IMR-90 (cell line): ENCODE data around the gene SIK3. TPM values are rescaled to one million over a fixed set of nuclear protein-coding genes. Genes with fewer than 3 reads are reported as not detected.

Experiments
- ATAC-seq: fragments of 200-7000 bp; cut with Tn5 transposase; 2 replicates; pipeline ENCODE4 v1.9.1; 2020; ENCODE audit warnings: low read depth, mild to moderate bottlenecking, moderate library complexity
- BruUV-seq: library from RNA; stranded (reverse); fragments of 400-500 nt; replicated peaks from 2 replicates; lab custom pipeline; 2021; lab: Mats Ljungman, UMichigan
- CTCF ChIA-PET: fragments of 300-600 bp; formaldehyde crosslinking; extraction: SDS; loops from one replicate; lab custom pipeline; 2021; ENCODE audit warnings: antibody characterized with exemption; lab: Yijun Ruan, JAX
- POLR2A ChIA-PET: fragments of 300-600 bp; sonication (Branson Sonifier 250); formaldehyde crosslinking; loops from one replicate; lab custom pipeline; 2022; ENCODE audit warnings: antibody characterized with exemption; ENCODE audit not compliant: unreplicated experiment; lab: Charles Lee
- DNase-seq: peaks from one replicate; pipeline ENCODE4 v3.0.0; 2013
- H2AFZ ChIP-seq: replicated peaks from 2 replicates; pipeline ENCODE3; 2013; ENCODE audit warnings: low read length, mild to moderate bottlenecking; ENCODE audit not compliant: poor library complexity
- H2AK5ac ChIP-seq: 2 replicates; pipeline ENCODE4 v1.6.1; 2013; ENCODE audit warnings: low read depth, low read length, inconsistent platforms
- H2AK9ac ChIP-seq: replicated peaks from 2 replicates; pipeline ENCODE3; 2013; ENCODE audit warnings: mild to moderate bottlenecking, low read depth, low read length, moderate library complexity; ENCODE audit not compliant: poor library complexity
- H2BK120ac ChIP-seq: 2 replicates; pipeline ENCODE4 v1.6.1; 2013; ENCODE audit warnings: low read depth, low read length, inconsistent platforms
- H2BK15ac ChIP-seq: 3 replicates; pipeline ENCODE4 v1.6.1; 2013; ENCODE audit warnings: low read depth, low read length, inconsistent platforms
- H2BK20ac ChIP-seq: 2 replicates; pipeline ENCODE4 v1.6.1; 2013; ENCODE audit warnings: low read depth, mild to moderate bottlenecking, inconsistent platforms, low read length, moderate library complexity
- H2BK5ac ChIP-seq: 2 replicates; pipeline ENCODE4 v1.6.1; 2013; ENCODE audit warnings: mild to moderate bottlenecking, low read depth, low read length, inconsistent platforms; ENCODE audit not compliant: poor library complexity, severe bottlenecking
- H3K14ac ChIP-seq: replicated peaks from 2 replicates; pipeline ENCODE4 v1.6.1; 2013; ENCODE audit warnings: low read depth, low read length, inconsistent platforms
- H3K18ac ChIP-seq: 2 replicates; pipeline ENCODE4 v1.6.1; 2013; ENCODE audit warnings: low read depth, low read length, control low read depth
- H3K23ac ChIP-seq: 2 replicates; pipeline ENCODE4 v1.6.1; 2013; ENCODE audit warnings: low read depth, low read length, inconsistent platforms
- H3K27ac ChIP-seq: 2 replicates; pipeline ENCODE4 v1.5.1; 2013; ENCODE audit warnings: mild to moderate bottlenecking, control low read depth, low read length; ENCODE audit not compliant: insufficient read depth
- H3K27me3 ChIP-seq: 2 replicates; pipeline ENCODE4 v1.6.1; 2013; ENCODE audit warnings: low read length; ENCODE audit not compliant: control insufficient read depth, insufficient read depth
- H3K36me3 ChIP-seq: 2 replicates; pipeline ENCODE4 v1.6.1; 2013; ENCODE audit warnings: low read length, mixed read lengths; ENCODE audit not compliant: control insufficient read depth, insufficient read depth
- H3K4ac ChIP-seq: 2 replicates; pipeline ENCODE4 v1.6.1; 2013; ENCODE audit warnings: low read depth, low read length, inconsistent platforms
- H3K4me1 ChIP-seq: 2 replicates; pipeline ENCODE4 v1.6.1; 2013; ENCODE audit warnings: low read length, mixed read lengths; ENCODE audit not compliant: control insufficient read depth, insufficient read depth
- H3K4me2 ChIP-seq: 2 replicates; pipeline ENCODE4 v1.6.1; 2013; ENCODE audit warnings: low read depth, mild to moderate bottlenecking, control low read depth, low read length, moderate library complexity
- H3K4me3 ChIP-seq: 2 replicates; pipeline ENCODE4 v1.5.1; 2013; ENCODE audit warnings: low read depth, mild to moderate bottlenecking, control low read depth, low read length, moderate library complexity; ENCODE audit not compliant: insufficient read depth
- H3K56ac ChIP-seq: 2 replicates; pipeline ENCODE4 v1.6.1; 2013; ENCODE audit warnings: low read length, inconsistent platforms; ENCODE audit not compliant: insufficient read depth; ENCODE audit errors: extremely low read depth
- H3K79me1 ChIP-seq, 2 experiments: 2 replicates each; pipeline ENCODE4 v1.6.1; 2013; ENCODE audit warnings: low read length in 2 of 2, inconsistent platforms in 1 of 2, low read depth in 1 of 2
- H3K9ac ChIP-seq: 2 replicates; pipeline ENCODE4 v1.6.1; 2013; ENCODE audit warnings: low read depth, low read length, control low read depth
- H3K9me1 ChIP-seq: 2 replicates; pipeline ENCODE4 v1.6.1; 2013; ENCODE audit warnings: low read length, inconsistent platforms; ENCODE audit not compliant: insufficient read depth
- H3K9me3 ChIP-seq: 2 replicates; pipeline ENCODE4 v1.6.1; 2013; ENCODE audit warnings: low read length; ENCODE audit not compliant: control insufficient read depth, insufficient read depth
- H4K20me1 ChIP-seq: 2 replicates; pipeline ENCODE4 v1.6.1; 2013; ENCODE audit warnings: low read length, inconsistent platforms; ENCODE audit not compliant: insufficient read depth
- H4K5ac ChIP-seq: 2 replicates; pipeline ENCODE4 v1.6.1; 2013; ENCODE audit warnings: mild to moderate bottlenecking, low read depth, low read length, control low read depth
- H4K8ac ChIP-seq, 2 experiments: 2 replicates each; pipeline ENCODE4 v1.6.1; 2013; ENCODE audit warnings: low read depth in 2 of 2, low read length in 2 of 2, control low read depth in 1 of 2, inconsistent platforms in 1 of 2
- H4K91ac ChIP-seq: 2 replicates; pipeline ENCODE4 v1.6.1; 2013; ENCODE audit warnings: low read depth, low read length, inconsistent platforms; ENCODE audit not compliant: insufficient read depth
- BHLHE40 ChIP-seq: fragments of 150-350 bp; IDR thresholded peaks from 2 replicates; pipeline ENCODE4 v1.6.1; 2016; ENCODE audit warnings: mild to moderate bottlenecking, low read depth, low read length
- CEBPB ChIP-seq: IDR thresholded peaks from 2 replicates; pipeline ENCODE4 v1.6.1; 2012; ENCODE audit warnings: low read depth, low read length, improper control_type of control experiment
- CHD1 ChIP-seq: IDR thresholded peaks from 2 replicates; pipeline ENCODE4 v1.6.1; 2012; ENCODE audit warnings: low read depth, low read length, improper control_type of control experiment
- ELK1 ChIP-seq: fragments of 150-350 bp; IDR thresholded peaks from 2 replicates; pipeline ENCODE4 v1.6.1; 2016; ENCODE audit warnings: low read depth, mild to moderate bottlenecking, low read length, moderate library complexity, borderline replicate concordance
- FOS ChIP-seq: fragments of 150-350 bp; IDR thresholded peaks from 2 replicates; pipeline ENCODE4 v1.6.1; 2016; ENCODE audit warnings: low read depth, low read length
- MAFK ChIP-seq: IDR thresholded peaks from 2 replicates; pipeline ENCODE4 v1.6.1; 2012; ENCODE audit warnings: low read depth, low read length, improper control_type of control experiment
- MAZ ChIP-seq: IDR thresholded peaks from 2 replicates; pipeline ENCODE4 v1.6.1; 2012; ENCODE audit warnings: low read depth, mild to moderate bottlenecking, low read length, improper control_type of control experiment, moderate library complexity, borderline replicate concordance
- MXI1 ChIP-seq: IDR thresholded peaks from 2 replicates; pipeline ENCODE4 v1.6.1; 2012; ENCODE audit warnings: low read depth, mild to moderate bottlenecking, low read length, moderate library complexity, borderline replicate concordance
- NFE2L2 ChIP-seq: fragments of 150-350 bp; IDR thresholded peaks from 2 replicates; pipeline ENCODE4 v1.6.1; 2016; ENCODE audit warnings: low read depth, mild to moderate bottlenecking, low read length
- POLR2A ChIP-seq: IDR thresholded peaks from 2 replicates; pipeline ENCODE4 v1.6.1; 2012; ENCODE audit warnings: mild to moderate bottlenecking, low read depth, low read length
- RAD21 ChIP-seq: IDR thresholded peaks from 2 replicates; pipeline ENCODE4 v1.6.1; 2012; ENCODE audit warnings: low read length, improper control_type of control experiment
- RCOR1 ChIP-seq: IDR thresholded peaks from 2 replicates; pipeline ENCODE4 v1.6.1; 2012; ENCODE audit warnings: mild to moderate bottlenecking, low read length, improper control_type of control experiment; ENCODE audit not compliant: insufficient replicate concordance
- RFX5 ChIP-seq: IDR thresholded peaks from 2 replicates; pipeline ENCODE4 v1.8.0; 2012; ENCODE audit warnings: low read depth, mild to moderate bottlenecking, low read length, moderate library complexity
- SMC3 ChIP-seq: fragments of 150-350 bp; IDR thresholded peaks from 2 replicates; pipeline ENCODE4 v1.6.1; 2016; ENCODE audit warnings: low read depth, mild to moderate bottlenecking, antibody characterized with exemption, low read length, moderate library complexity
- USF2 ChIP-seq: fragments of 150-350 bp; IDR thresholded peaks from 2 replicates; pipeline ENCODE4 v1.6.1; 2017; ENCODE audit warnings: mild to moderate bottlenecking, antibody characterized with exemption, low read length, low read depth
- WGBS, 2 experiments: methylation state at CpG; one replicate each; pipeline versions ENCODE4 v1.1.5 to v1.1.7; 2013; ENCODE audit warnings: missing lambda C conversion rate in 2 of 2; ENCODE audit not compliant: insufficient read length in 1 of 2; ENCODE audit errors: extremely low coverage in 2 of 2; 5-methylcytosine and 5-hydroxymethylcytosine counted together
- dilution Hi-C: fragments of 300-500 bp; cut with HindIII; formaldehyde crosslinking; loops from one replicate; pipeline ENCODE4 v1.14.3; 2018; ENCODE audit warnings: low sequenced_read_pairs; ENCODE audit not compliant: unreplicated experiment
- in situ Hi-C: fragments of 300-500 bp; cut with MboI; formaldehyde crosslinking; loops from 3 replicates; pipeline ENCODE4 v1.14.3; 2019; ENCODE audit warnings: low sequenced_read_pairs, inconsistent platforms, mixed read lengths
- intact Hi-C: fragments of 100-400 bp; cut with micrococcal nuclease; formaldehyde crosslinking; loops from 2 replicates; pipeline ENCODE4 v1.10.0; 2022
- polyA plus RNA-seq, 3 experiments: library from polyadenylated mRNA; depleted of rRNA; stranded (reverse); fragments of >200 nt; gene quantifications; 2 replicates each; pipeline ENCODE4 v1.2.3, GENCODE V29; 2012; ENCODE audit warnings: low replicate concordance in 1 of 3
- total RNA-seq: library from RNA; depleted of rRNA; stranded (reverse); fragments of >200 nt; gene quantifications from 2 replicates; pipeline ENCODE4 v1.2.3, GENCODE V29; 2012
- TF ChIP-seq, protein P1 (sequence below): conservative IDR thresholded peaks from 2 replicates; pipeline ENCODE4 v1.5.1; 2012; ENCODE audit warnings: mild to moderate bottlenecking, low read depth, low read length, improper control_type of control experiment

Gene SIK3
- total and polyA plus RNA-seq, 2 of the 4 experiments (the other 2 are of a cell fraction) = 8.2 to 9.1 TPM

- H3K4me3 ChIP-seq = no peak overlapping the region
- no TSS peak for BruUV-seq
- H3K23ac ChIP-seq = no peak overlapping the region
- no peak overlapping the region for H3K18ac ChIP-seq
- dilution Hi-C loops = no loop called here
- no peak overlapping the region for H3K4ac ChIP-seq
- H4K20me1 ChIP-seq = no peaks in the 10 kb centered on the region
- no peaks in the 10 kb centered on the region for H3K79me1 ChIP-seq
- H3K27me3 ChIP-seq = peaks cover 11% of the 10 kb centered on the region
- no peak overlapping the region for H3K4me2 ChIP-seq
- no peak overlapping the region for H2AFZ ChIP-seq
- H2BK5ac ChIP-seq = no peak overlapping the region
- no peak overlapping the region for H4K5ac ChIP-seq
- CTCF ChIA-PET = no interaction called here
- no peak overlapping the region for H4K8ac ChIP-seq
- no peak overlapping the region for H2BK15ac ChIP-seq
- no peaks in the 10 kb centered on the region for H3K9me3 ChIP-seq
- H3K9ac ChIP-seq = no peak overlapping the region
- H3K14ac ChIP-seq = no peak overlapping the region
- DNase-seq = no peak
- POLR2A ChIA-PET = no interaction called here
- H4K91ac ChIP-seq = no peak overlapping the region
- H2BK20ac ChIP-seq = no peak overlapping the region
- no peaks in the 10 kb centered on the region for H3K9me1 ChIP-seq
- no peak overlapping the region for H2AK9ac ChIP-seq
- no peak for ATAC-seq
- H3K36me3 ChIP-seq = no peaks in the 10 kb centered on the region
- no peak overlapping the region for H2AK5ac ChIP-seq
- H3K27ac ChIP-seq = no peak overlapping the region
- in situ Hi-C loops = no loop called here
- no peak for TF ChIP-seq FOS
- TF ChIP-seq MXI1 = no peak
- TF ChIP-seq NFE2L2 = no peak
- no peak for TF ChIP-seq MAZ
- TF ChIP-seq CHD1 = no peak
- TF ChIP-seq MAFK = no peak
- no peak for TF ChIP-seq RCOR1
- no peak for TF ChIP-seq RAD21
- no peak for TF ChIP-seq BHLHE40
- no peak for TF ChIP-seq RFX5
- TF ChIP-seq ELK1 = no peak
- TF ChIP-seq CEBPB = no peak
- TF ChIP-seq, protein P1, sequence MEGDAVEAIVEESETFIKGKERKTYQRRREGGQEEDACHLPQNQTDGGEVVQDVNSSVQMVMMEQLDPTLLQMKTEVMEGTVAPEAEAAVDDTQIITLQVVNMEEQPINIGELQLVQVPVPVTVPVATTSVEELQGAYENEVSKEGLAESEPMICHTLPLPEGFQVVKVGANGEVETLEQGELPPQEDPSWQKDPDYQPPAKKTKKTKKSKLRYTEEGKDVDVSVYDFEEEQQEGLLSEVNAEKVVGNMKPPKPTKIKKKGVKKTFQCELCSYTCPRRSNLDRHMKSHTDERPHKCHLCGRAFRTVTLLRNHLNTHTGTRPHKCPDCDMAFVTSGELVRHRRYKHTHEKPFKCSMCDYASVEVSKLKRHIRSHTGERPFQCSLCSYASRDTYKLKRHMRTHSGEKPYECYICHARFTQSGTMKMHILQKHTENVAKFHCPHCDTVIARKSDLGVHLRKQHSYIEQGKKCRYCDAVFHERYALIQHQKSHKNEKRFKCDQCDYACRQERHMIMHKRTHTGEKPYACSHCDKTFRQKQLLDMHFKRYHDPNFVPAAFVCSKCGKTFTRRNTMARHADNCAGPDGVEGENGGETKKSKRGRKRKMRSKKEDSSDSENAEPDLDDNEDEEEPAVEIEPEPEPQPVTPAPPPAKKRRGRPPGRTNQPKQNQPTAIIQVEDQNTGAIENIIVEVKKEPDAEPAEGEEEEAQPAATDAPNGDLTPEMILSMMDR = no peak
- TF ChIP-seq POLR2A = no peak
- no peak for TF ChIP-seq USF2
- TF ChIP-seq SMC3 = no peak
- intact Hi-C loops = no loop called here
- no peaks in the 10 kb centered on the region for H3K4me1 ChIP-seq
- H3K56ac ChIP-seq = no peak overlapping the region
- H2BK120ac ChIP-seq = no peak overlapping the region
- no CpG with 5 or more reads among the region's 3 CpGs for WGBS, 2 experiments
These were observed 294.2 kb downstream of the SIK3 start for GRCh38 chr11:116804001-116804400.
